Stomach smooth muscle (tissue), 2 donors: ENCODE measurements around the gene EDNRA.
"Not testable (repeated sequence)": the region's sequence is repeated elsewhere in the genome, so short reads cannot be mapped to it uniquely, and the experiment has no call there.

Experiments
- H3K27ac ChIP-seq: one replicate; pipeline ENCODE4 v1.7.0; 2013; ENCODE audit warnings: mild to moderate bottlenecking, low read length, inconsistent platforms
- H3K27me3 ChIP-seq, 2 donors: one replicate each; pipeline ENCODE4 v1.7.0; 2013; ENCODE audit warnings: low read length in 2 of 2; ENCODE audit not compliant: insufficient read depth in 2 of 2, control insufficient read depth in 1 of 2
- H3K36me3 ChIP-seq, 2 donors: one replicate each; pipeline ENCODE4 v1.7.0; 2013; ENCODE audit warnings: low read length in 2 of 2; ENCODE audit not compliant: control insufficient read depth in 2 of 2, insufficient read depth in 2 of 2
- H3K4me1 ChIP-seq: one replicate; pipeline ENCODE4 v1.7.0; 2013; ENCODE audit warnings: low read length; ENCODE audit not compliant: control insufficient read depth, insufficient read depth
- H3K4me3 ChIP-seq, 2 donors: one replicate each; pipeline ENCODE4 v1.7.0; 2013; ENCODE audit warnings: low read length in 2 of 2
- H3K9ac ChIP-seq, 2 donors: one replicate each; pipeline ENCODE4 v1.7.0; 2013; ENCODE audit warnings: low read length in 2 of 2, mild to moderate bottlenecking in 1 of 2
- H3K9me3 ChIP-seq, 2 donors: one replicate each; pipeline ENCODE4 v1.7.0; 2013; ENCODE audit warnings: low read length in 2 of 2; ENCODE audit not compliant: control insufficient read depth in 2 of 2
- donor health status: healthy.
- donor health status: Pancreatic carcinoma.

Gene EDNRA

DNA sequence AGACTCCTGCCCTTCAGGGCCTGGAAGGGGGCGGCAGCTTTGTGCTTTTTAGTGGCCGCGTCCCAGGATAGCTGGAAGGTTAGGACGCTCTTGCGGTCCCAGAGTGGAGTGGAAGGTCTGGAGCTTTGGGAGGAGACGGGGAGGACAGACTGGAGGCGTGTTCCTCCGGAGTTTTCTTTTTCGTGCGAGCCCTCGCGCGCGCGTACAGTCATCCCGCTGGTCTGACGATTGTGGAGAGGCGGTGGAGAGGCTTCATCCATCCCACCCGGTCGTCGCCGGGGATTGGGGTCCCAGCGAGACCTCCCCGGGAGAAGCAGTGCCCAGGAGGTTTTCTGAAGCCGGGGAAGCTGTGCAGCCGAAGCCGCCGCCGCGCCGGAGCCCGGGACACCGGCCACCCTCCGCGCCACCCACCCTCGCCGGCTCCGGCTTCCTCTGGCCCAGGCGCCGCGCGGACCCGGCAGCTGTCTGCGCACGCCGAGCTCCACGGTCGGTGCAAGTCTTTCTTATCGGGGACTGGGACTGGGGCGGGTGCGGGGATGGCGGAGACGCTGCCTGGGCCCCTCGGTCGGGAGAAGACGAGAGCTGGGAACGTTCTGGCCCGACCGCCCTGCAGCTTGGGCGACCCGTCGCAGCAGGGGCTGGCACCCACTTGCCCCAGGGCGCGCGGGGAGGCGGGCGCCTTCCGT, at the start of gene EDNRA:
Gene EDNRA (plus strand): TSS at position 207 of the 686 bp plus-strand sequence. CDS start 4,585 bp downstream, outside the sequence.
- Histone ChIP-seq H3K27me3 (no peaks in the 10 kb centered on the region), H3K4me1 (peaks cover 20% of the 10 kb centered on the region), H3K36me3 (no peaks in the 10 kb centered on the region), H3K9ac (peak within 1 kb of the TSS; percentile 1 to 78), H3K9me3 (no peaks in the 10 kb centered on the region), H3K27ac (peak within 1 kb of the TSS; percentile 77), H3K4me3 (peak within 1 kb of the TSS; percentile 35 to 88)

- not testable (repeated sequence) for H3K27ac ChIP-seq
Observed at GRCh38 chr4:147434370-147434769, 46.5 kb upstream of the EDNRA start.

DNA sequence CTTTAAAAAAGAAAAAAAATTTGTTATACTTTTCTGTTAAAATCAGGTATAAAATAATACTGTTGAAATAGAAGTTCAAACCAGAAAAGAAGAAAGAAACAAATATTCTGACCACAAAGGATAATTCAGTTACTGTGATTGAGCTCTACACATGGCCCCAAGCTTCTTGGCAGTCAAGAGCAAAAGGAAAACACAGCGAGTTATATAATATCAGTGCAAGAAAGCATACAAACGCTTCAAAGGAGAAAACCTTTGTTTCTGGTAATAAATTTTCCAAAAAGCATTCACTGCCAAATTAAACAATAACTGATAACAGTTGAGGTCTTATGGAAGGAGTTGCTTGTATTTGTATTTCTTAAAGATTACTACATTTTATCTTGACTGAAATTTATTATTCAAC, 40.5 kb upstream of the EDNRA start:
- Histone ChIP-seq H3K27ac (no peak overlapping the region), H3K9me3 (no peaks in the 10 kb centered on the region)

More at GRCh38 chr4:147434370-147434769, 46.5 kb upstream of the EDNRA start:
- not testable (repeated sequence) for H3K4me3 ChIP-seq, H3K9me3 ChIP-seq, H3K9ac ChIP-seq, H3K36me3 ChIP-seq, H3K27me3 ChIP-seq, H3K4me1 ChIP-seq

DNA sequence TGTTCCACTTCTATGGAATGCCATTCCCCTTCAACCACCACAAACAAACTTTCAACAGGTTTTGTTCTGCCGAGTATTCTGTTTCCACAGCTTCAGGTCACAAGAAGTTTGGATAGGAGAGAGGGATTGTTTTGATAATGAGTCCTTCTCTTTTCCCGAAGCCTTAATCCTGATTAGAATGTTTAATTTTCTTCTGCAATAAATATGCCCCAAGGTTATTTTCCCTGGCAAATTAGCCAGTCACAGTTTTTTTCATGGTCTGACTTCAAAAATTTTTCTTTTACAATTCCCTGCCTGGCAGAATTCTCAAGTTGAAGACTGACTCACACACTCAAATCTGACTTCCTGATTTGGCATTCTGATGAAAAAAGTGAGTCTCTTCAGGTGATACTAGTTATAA, 33.1 kb upstream of the EDNRA start:
- no peak overlapping the region for H3K9ac ChIP-seq
- H3K4me3 ChIP-seq, result no peak overlapping the region
- no peaks in the 10 kb centered on the region for H3K36me3 ChIP-seq
- no peaks in the 10 kb centered on the region for H3K27me3 ChIP-seq
- no peaks in the 10 kb centered on the region for H3K4me1 ChIP-seq
- H3K27ac ChIP-seq, result no peak overlapping the region
- no peaks in the 10 kb centered on the region for H3K9me3 ChIP-seq

More for the DNA sequence above, 40.5 kb upstream of the EDNRA start:
- no peaks in the 10 kb centered on the region for H3K4me1 ChIP-seq
- no peaks in the 10 kb centered on the region for H3K36me3 ChIP-seq
- no peaks in the 10 kb centered on the region for H3K27me3 ChIP-seq
- no peak overlapping the region for H3K9ac ChIP-seq
- no peak overlapping the region for H3K4me3 ChIP-seq

GRCh38 chr4:147453561-147454141, 27.2 kb upstream of the EDNRA start:
- Histone ChIP-seq H3K9me3 (no peaks in the 10 kb centered on the region), H3K9ac (no peak overlapping the region), H3K27ac (no peak overlapping the region), H3K4me1 (no peaks in the 10 kb centered on the region), H3K36me3 (no peaks in the 10 kb centered on the region), H3K4me3 (no peak overlapping the region), H3K27me3 (no peaks in the 10 kb centered on the region)

GRCh38 chr4:147456706-147457105, 24.2 kb upstream of the EDNRA start:
- Histone ChIP-seq H3K36me3 (no peaks in the 10 kb centered on the region), H3K4me3 (no peak overlapping the region), H3K27me3 (no peaks in the 10 kb centered on the region), H3K4me1 (no peaks in the 10 kb centered on the region), H3K27ac (no peak overlapping the region), H3K9me3 (no peaks in the 10 kb centered on the region), H3K9ac (no peak overlapping the region)

GRCh38 chr4:147461161-147461560, 19.7 kb upstream of the EDNRA start:
- no peak overlapping the region for H3K27ac ChIP-seq
- H3K4me3 ChIP-seq, result no peak overlapping the region
- no peaks in the 10 kb centered on the region for H3K4me1 ChIP-seq
- peaks cover 0 to 5% of the 10 kb centered on the region in 2 donors for H3K9me3 ChIP-seq
- H3K36me3 ChIP-seq, result no peaks in the 10 kb centered on the region
- H3K9ac ChIP-seq, result no peak overlapping the region
- no peaks in the 10 kb centered on the region for H3K27me3 ChIP-seq

GRCh38 chr4:147463065-147463464, 17.8 kb upstream of the EDNRA start:
- no peaks in the 10 kb centered on the region for H3K27me3 ChIP-seq
- no peaks in the 10 kb centered on the region for H3K36me3 ChIP-seq
- no peak overlapping the region for H3K27ac ChIP-seq
- H3K9me3 ChIP-seq, result peaks cover 0 to 5% of the 10 kb centered on the region in 2 donors
- no peak overlapping the region for H3K9ac ChIP-seq
- no peak overlapping the region for H3K4me3 ChIP-seq
- H3K4me1 ChIP-seq, result no peaks in the 10 kb centered on the region

- H3K36me3 ChIP-seq, result no peaks in the 10 kb centered on the region
Observed at GRCh38 chr4:147465461-147465860, 15.4 kb upstream of the EDNRA start.

GRCh38 chr4:147477439-147477838, 3.5 kb upstream of the EDNRA start:
- Histone ChIP-seq H3K9ac (no peak overlapping the region), H3K36me3 (no peaks in the 10 kb centered on the region), H3K4me3 (no peak overlapping the region), H3K9me3 (no peaks in the 10 kb centered on the region), H3K4me1 (peaks cover 15% of the 10 kb centered on the region), H3K27me3 (no peaks in the 10 kb centered on the region), H3K27ac (no peak overlapping the region)

More at GRCh38 chr4:147465461-147465860, 15.4 kb upstream of the EDNRA start:
- no peak overlapping the region for H3K9ac ChIP-seq
- no peaks in the 10 kb centered on the region for H3K27me3 ChIP-seq
- no peak overlapping the region for H3K27ac ChIP-seq
- H3K4me3 ChIP-seq, result no peak overlapping the region
- H3K9me3 ChIP-seq, result peaks cover 0 to 5% of the 10 kb centered on the region in 2 donors
- no peaks in the 10 kb centered on the region for H3K4me1 ChIP-seq

DNA sequence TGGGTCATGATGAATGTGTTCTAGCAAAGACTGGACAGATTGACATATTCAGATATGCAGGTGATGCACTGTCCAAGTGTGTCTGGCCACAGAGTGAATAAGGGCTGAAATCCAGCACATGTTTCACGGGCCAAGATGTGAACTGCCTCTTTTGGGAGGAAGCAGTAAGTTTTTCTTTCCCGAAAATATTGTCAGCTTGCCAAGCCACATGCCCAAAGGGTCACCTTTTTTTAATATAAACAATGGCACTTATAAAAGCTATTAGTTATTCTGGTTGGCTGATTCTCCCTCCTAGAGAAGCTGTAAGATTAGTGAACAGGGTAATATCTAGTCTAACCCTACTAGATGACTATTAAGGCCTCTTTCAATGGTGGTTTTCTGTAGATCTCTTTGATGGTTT, 1.5 kb upstream of the EDNRA start:
- Histone ChIP-seq H3K36me3 (no peaks in the 10 kb centered on the region), H3K4me1 (peaks cover 20% of the 10 kb centered on the region), H3K9ac (no peak overlapping the region), H3K27me3 (no peaks in the 10 kb centered on the region), H3K4me3 (no peak overlapping the region), H3K27ac (no peak overlapping the region), H3K9me3 (no peaks in the 10 kb centered on the region)
